Adrenal gland (tissue), 5 donors: ENCODE data around the gene HBQ1.

ENCODE experiments used
- POLR2A ChIP-seq, 2 donors: fragments of 450-650 bp; IDR thresholded peaks; one replicate each; pipeline ENCODE4 v1.6.1; 2017; ENCODE audit warnings: antibody characterized with exemption in 2 of 2, mild to moderate bottlenecking in 2 of 2, moderate library complexity in 1 of 2
- TF ChIP-seq, protein P1 (sequence below), 6 experiments: fragments of 450-650 bp in 4 of 6; fragments of 200-600 bp in 2 of 6; sonication (generic) in 1 of 6; IDR thresholded peaks; 1 replicate in 5 of 6; 2 replicates in 1 of 6; pipeline versions ENCODE4 v1.5.1 to v1.8.0; 2016 to 2021; ENCODE audit warnings: antibody characterized with exemption in 6 of 6, mild to moderate bottlenecking in 2 of 6, moderate library complexity in 1 of 6
- donor health status: DM: no; HTN: no; CAD: no.

DNA sequence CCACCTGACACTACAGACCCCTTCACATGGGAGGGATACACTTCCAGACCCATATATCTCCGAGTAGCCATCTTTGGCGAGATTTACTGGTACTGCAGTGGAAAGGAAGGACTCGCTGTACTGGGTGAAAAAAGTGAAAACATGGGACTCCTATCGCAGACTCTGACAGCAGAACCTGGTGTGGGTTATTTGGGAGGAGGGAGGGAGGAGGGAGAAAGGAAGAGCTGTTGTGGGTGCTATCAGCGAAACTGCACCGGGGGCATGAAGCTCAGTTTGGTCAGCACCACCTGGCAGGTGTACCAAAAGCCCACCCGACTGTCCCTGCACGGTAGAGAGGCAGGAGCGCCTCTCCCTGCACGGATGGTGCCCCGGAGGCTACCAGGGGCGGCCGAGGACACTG is 5.0 kb downstream of the HBQ1 start:
- no peak for TF ChIP-seq POLR2A (IDR thresholded peaks at IDR 0.05)
- TF ChIP-seq, protein P1, sequence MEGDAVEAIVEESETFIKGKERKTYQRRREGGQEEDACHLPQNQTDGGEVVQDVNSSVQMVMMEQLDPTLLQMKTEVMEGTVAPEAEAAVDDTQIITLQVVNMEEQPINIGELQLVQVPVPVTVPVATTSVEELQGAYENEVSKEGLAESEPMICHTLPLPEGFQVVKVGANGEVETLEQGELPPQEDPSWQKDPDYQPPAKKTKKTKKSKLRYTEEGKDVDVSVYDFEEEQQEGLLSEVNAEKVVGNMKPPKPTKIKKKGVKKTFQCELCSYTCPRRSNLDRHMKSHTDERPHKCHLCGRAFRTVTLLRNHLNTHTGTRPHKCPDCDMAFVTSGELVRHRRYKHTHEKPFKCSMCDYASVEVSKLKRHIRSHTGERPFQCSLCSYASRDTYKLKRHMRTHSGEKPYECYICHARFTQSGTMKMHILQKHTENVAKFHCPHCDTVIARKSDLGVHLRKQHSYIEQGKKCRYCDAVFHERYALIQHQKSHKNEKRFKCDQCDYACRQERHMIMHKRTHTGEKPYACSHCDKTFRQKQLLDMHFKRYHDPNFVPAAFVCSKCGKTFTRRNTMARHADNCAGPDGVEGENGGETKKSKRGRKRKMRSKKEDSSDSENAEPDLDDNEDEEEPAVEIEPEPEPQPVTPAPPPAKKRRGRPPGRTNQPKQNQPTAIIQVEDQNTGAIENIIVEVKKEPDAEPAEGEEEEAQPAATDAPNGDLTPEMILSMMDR (IDR thresholded peaks at IDR 0.05): no peak
